PC-3 (cell line): ENCODE results near the gene FKTN.

Source experiments
- EZH2 ChIP-seq: fragments of 300-600 bp; sonication (generic); IDR thresholded peaks from one replicate; pipeline ENCODE4 v1.6.1; 2017; ENCODE audit warnings: antibody characterized with exemption, mild to moderate bottlenecking, low read length; ENCODE audit not compliant: unreplicated experiment
- EZH2phosphoT487 ChIP-seq: fragments of 300-600 bp; sonication (generic); IDR thresholded peaks from 2 replicates; pipeline ENCODE4 v1.6.1; 2018; ENCODE audit warnings: mild to moderate bottlenecking, antibody characterized with exemption, low read length, borderline replicate concordance
- TF ChIP-seq, protein P1 (sequence below): fragments of 300-600 bp; sonication (generic); conservative IDR thresholded peaks from 2 replicates; pipeline ENCODE4 v1.5.1; 2017; ENCODE audit warnings: antibody characterized with exemption, low read depth, mild to moderate bottlenecking, low read length

DNA sequence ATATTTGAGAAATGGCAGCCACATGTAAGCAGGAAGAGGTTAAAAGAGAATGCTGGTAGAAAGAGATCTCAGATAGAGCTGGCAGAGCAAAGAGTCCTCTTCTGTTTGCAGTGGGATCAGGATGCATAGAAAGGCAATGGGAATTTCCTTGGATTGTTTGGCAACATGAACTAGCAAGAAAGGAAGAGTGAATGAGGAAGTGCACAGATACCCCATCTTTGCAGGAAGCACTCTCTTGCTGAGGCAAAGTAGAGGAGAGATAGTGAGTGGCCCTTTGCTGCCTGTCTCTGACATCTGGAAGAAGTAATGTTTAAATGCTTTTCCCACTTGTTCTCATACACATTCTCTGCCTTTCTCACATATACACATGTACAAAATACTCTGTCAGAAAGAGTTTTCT lies 14.5 kb downstream of the FKTN start:
- TF ChIP-seq EZH2 (no peak), EZH2phosphoT487 (no peak)
- TF ChIP-seq, protein P1, sequence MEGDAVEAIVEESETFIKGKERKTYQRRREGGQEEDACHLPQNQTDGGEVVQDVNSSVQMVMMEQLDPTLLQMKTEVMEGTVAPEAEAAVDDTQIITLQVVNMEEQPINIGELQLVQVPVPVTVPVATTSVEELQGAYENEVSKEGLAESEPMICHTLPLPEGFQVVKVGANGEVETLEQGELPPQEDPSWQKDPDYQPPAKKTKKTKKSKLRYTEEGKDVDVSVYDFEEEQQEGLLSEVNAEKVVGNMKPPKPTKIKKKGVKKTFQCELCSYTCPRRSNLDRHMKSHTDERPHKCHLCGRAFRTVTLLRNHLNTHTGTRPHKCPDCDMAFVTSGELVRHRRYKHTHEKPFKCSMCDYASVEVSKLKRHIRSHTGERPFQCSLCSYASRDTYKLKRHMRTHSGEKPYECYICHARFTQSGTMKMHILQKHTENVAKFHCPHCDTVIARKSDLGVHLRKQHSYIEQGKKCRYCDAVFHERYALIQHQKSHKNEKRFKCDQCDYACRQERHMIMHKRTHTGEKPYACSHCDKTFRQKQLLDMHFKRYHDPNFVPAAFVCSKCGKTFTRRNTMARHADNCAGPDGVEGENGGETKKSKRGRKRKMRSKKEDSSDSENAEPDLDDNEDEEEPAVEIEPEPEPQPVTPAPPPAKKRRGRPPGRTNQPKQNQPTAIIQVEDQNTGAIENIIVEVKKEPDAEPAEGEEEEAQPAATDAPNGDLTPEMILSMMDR = no peak
